Dermis blood vessel endothelial cell (primary cell): ENCODE results near the gene CLNS1A. TPM values are rescaled to one million over a fixed set of nuclear protein-coding genes. Genes with fewer than 3 reads are reported as not detected.
"Not testable (repeated sequence)": the region's sequence is repeated elsewhere in the genome, so short reads cannot be mapped to it uniquely, and the experiment has no call there.

ENCODE experiments used
- DNase-seq: peaks from one replicate; pipeline ENCODE4 v3.0.0; 2010
- total RNA-seq: library from RNA; depleted of rRNA; stranded (reverse); fragments of >200 nt; gene quantifications from 2 replicates; pipeline ENCODE4 v1.2.3, GENCODE V29; 2014

The CLNS1A gene, protein sequence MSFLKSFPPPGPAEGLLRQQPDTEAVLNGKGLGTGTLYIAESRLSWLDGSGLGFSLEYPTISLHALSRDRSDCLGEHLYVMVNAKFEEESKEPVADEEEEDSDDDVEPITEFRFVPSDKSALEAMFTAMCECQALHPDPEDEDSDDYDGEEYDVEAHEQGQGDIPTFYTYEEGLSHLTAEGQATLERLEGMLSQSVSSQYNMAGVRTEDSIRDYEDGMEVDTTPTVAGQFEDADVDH
- total RNA-seq: 128 and 186 TPM in 2 replicates

DNA sequence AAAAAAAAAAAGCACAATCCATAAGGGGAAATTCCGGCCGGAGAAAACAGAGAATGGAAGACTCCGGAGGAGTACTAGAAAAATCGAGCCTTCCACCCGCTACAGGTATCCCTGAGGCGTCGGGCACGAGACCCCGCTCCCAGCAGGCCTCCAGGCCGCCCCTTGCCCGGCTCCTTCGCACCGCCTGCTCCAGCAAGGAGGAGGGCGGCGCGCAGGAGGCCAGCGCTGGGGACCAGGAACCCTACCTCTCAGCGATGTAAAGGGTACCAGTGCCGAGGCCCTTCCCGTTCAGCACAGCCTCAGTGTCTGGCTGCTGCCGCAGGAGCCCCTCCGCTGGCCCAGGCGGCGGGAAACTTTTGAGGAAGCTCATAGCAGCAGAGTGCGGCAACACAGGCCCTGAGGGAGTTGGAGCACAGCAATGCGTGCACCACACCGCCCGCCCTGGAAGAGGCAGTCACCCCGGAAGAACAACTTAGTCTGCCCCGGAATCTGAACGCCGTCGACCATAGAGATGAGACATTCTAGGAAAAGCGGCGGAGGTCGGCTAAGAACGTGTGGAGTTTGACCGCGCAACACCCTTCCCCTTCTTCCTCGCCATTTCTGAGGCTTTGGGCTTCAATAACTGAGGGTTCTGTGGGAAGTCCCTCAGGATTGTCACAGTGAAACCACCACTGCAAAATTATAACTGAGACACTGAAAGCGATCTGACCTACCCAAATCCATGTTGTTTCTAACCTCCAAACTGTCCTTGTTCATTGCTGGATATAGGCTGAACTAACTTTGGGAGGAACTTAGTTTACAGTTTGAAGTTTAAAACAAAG is at the start of gene CLNS1A:
Gene CLNS1A (minus strand): TSS at position 450 of the 821 bp plus-strand sequence. CDS start 80 bp downstream, at position 370.
- peak; percentile 90 for DNase-seq

DNA sequence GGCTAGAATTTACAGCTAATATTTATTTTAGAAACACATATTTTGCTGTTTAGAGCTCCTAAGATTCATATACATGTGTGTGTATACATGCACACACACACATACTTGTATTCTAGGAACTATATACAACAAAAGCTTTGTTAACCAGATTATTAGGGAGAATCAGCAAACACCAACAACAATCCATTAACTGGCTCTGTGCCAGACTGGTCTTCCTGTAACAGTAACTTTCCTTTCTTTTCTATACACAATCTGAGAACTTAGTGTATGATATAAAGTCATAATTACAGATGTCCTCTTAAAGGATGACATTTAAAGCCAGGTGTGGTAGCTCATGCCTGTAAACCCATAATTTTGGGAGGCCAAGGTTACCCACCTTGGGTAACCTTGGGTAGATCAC is 49.5 kb upstream of the CLNS1A start:
- peak; percentile 43 for DNase-seq

DNA sequence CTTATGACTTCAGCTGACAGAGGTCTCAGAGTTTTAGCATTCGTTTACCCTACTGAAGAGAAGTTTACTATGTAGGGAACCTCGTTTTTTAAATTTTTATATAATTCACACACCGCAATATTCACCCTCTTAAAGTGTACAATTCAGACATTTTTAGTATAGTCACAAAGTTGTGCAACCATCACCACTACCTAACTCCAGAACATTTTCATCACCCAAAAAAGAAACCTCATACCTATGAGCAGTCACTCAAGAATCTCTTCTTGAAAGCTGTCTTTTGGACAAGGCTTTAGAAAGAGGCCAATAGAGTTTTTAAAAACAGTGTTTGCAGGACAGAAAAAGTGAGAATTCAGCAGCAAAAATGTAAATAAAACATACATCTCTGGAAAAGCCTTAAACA is 39.5 kb upstream of the CLNS1A start:
- DNase-seq: no peak

DNA sequence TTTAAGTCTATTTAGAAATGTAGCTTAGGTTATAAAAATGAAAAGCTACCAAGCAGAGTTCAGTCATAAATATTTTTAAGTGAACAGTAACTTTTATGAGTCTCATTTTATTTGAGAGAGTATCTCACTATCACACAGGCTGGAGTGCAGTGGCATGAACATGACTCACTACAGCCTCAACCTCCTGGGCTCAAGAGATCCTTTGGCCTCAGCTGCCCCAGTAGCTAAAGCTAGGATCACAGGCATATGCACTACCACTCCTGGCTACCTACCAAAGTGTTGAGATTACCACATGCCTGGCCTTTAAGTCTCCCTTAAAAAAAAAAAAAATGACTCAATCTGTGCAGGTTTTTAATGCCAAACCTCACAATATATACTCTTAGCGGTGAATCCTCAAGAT is 34.7 kb upstream of the CLNS1A start:
- no peak for DNase-seq

DNA sequence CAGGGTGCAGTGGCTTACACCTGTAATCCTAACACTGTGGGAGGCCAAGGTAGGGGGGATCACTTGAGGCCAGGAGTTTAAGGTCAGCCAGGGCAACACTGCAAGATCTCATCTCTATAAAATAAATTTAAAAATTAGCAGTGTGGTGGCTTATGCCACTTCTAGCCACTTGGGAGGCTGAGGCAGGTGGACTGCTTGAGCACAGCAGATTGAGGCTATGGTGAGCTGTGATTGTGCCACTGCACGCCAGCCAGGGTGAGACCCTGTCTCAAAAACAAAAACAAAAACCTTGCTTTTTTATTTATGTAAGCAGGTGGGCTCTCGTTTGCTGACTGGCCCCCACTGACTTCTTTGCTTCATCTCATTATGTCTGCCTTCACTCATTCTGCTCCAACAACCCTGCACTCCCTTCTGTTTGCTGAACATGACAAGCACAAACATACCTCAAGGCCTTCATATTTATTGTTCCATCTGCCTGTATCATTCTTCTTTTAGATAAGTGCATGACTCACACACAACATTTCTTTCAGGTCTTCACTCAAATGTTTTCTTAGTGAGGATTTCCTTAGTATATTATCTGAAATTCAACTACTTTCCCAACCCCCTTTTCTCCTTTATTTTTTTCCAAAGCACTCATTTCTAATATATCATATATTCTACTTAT is 32.4 kb upstream of the CLNS1A start:
- DNase-seq: no peak

DNA sequence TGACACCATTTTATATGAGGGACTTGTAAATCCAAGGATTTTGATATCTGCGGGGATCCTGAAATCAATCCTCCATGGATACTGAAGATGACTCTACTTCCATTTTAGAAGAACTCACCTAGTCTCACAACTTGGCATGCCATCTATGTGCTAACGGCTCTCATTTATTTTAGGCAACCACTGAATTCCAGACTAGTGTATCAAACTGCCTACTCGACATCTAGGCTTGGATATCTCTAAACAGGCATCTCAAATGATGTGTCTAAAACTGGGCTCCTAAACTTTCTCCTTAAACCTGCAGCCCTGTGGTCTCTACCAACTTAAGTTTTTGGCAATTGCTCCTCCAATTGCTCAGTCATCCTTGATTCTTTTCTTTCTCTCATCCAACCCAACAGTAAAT is 31.2 kb upstream of the CLNS1A start:
- DNase-seq: no peak

DNA sequence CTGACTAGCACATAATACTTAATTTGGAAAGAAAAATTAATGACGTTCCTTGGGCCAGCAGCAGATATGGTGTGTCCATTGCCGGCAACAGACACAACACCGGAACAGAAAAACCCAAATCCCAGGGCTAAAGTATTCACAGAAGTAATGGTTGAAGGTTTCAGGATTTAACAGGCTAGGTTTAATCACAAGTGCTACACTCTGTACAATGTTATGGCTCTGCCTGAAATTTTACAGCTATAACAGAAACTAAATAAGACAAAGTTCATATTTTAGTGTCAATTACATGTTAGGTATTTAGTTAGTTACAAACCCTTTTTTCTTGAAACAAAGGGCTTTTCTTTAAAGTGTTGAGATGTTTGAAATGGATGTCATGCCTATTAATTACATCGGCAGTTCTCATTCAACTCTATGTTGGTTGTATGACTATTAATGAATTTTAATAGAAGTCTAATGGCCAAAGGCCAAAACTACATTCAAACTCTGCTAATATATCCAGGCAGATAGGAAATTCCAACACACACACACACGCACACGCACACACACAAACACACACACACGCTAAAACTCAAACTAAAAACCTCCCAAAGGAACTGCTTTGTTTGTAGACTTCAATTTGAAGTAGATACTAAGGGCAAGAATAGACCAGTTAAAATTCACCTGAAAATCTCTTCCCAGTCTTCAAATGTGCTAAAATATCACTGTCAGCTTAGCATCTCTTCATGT is 27.8 kb upstream of the CLNS1A start:
- peak; percentile 57 for DNase-seq

DNA sequence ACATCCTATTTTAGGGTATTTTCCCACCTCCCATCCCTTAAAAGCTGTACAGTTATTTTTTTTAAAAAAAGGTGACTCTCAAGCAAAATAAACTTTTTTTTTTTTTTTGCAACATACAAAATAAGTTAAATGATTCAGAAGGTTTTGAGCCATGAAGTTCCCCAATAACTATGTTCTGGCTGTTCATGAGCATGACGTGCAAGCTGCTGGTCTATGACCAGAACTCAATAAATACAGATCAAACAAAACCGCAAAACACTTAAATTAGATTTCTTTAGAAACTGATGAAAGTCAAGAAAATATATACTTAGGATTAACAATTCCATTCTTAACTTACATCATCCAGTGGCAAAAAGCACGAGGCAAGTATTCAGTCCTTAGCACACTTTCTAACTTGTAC is 24.1 kb upstream of the CLNS1A start:
- DNase-seq: no peak

DNA sequence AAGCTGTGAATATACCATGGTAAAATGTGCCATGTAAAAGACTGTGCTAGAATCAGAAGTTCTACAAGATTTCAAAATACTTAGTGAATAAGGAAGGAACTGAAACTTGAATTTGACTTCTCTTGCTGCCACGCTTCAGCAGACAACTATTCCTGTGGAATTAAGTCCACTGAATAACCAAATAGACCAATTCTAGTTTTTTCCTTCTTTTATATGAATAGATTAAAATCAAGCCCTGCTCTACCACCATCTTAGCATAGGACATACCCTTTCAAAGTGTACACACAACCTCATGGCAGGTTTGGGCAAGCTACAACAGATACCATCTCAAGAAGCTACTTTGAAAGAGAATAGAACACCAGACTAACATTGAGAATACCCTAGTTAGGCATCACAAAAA is 23.4 kb upstream of the CLNS1A start:
- DNase-seq: no peak

DNA sequence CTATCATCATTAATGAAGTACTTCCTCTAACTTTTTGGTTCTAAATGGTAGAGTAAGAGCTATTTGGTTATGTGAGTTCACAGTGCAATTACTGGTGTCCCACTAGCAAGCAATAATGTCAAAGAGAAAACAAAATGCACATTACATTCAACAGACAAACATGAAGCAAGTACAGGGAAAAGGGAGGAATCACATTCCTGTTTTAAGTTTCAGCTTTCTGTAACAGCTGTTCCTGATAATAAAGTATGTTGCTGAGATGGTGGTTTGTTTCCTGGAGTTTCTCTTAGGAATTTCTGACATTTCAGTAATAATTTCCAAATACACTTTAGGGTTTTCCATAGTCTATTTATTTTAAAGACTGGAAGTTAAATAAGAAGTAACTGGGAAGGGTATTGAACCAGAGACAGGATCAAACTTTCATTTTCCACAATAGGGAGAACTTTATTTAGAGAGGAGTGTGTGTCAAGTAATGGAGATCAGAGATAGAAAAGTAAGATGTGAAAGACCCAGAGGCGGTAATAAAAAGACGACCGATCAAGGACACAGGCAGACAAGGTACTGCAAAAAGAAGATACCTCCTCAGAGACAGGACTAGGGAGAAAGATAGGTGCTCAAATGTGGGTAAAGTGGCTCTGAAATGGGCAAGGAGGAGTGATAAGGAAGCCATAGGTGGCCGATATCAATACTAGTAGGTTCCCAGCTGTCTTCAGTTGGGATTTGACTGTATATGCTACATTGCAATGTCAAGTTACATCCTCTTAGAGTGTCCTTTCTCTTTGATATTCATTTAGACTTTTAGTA is 20.8 kb upstream of the CLNS1A start:
- no peak for DNase-seq

DNA sequence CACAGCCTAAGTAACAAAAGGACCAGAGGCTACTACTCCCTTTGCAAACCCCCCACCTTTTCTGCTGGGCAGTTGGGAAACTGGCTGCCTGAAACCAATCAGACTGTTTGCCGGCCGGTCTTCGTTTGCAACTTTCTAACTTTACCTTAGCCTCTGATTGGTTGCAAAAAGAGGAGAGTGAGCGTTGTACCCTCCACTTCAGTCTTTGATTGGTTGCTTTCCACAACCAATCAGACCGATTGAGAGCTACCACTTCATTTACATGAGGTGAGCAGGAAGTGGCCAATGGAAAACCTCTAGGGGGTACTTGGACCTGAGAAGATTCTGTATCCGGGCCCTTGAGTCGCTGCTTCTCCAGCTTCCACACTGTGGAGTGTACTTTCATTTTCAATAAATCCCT is 18.8 kb upstream of the CLNS1A start:
- DNase-seq: no peak

DNA sequence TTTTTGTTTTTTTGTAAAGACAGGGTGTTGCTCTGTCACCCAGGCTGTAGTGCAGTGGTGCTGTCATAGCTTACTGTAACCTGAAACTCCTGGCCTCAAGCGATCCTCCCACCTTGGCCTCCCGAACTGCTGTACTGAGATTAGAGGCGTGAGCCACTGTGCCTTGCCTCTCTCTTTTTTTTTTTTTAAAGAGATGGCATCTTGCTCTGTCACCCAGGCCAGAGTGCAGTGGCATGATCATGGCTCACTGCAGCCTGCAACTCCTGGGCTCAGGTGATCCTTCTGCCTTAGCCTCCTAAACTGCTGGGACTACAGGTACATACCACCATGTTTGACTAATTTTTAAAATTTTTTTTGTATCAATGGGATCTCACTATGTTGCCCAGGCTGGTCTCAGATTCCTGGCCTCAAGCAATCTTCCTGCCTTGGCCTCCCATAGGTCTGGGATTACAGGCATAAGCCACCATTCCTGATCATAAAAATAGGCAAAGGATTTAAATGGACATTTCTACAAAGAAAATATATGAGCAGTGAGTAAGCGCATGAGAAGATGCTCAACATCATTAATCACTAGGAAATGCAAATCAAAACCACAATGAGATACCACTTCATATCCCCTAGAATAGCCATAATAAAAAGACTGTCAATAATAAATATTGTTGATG is 17.3 kb upstream of the CLNS1A start:
- no peak for DNase-seq

DNA sequence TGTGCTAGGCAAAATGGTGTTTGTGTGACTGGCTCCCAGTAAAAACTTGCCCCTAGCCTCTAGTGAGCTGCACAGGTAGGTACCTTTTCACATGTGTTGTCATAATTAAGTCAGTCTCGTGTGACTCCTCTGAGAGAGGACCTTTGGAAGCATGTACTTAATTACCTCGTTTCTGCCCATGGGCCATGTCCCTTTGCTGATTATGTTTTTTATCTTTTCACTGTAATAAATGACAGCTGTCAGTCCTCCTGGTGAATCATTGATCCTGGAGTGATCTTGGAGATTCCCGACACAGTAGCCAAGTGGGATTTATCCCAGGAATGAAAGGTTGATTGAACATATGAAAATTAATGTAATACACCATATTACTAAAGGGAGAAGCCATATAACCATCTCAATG is 12.5 kb upstream of the CLNS1A start:
- DNase-seq: no peak

DNA sequence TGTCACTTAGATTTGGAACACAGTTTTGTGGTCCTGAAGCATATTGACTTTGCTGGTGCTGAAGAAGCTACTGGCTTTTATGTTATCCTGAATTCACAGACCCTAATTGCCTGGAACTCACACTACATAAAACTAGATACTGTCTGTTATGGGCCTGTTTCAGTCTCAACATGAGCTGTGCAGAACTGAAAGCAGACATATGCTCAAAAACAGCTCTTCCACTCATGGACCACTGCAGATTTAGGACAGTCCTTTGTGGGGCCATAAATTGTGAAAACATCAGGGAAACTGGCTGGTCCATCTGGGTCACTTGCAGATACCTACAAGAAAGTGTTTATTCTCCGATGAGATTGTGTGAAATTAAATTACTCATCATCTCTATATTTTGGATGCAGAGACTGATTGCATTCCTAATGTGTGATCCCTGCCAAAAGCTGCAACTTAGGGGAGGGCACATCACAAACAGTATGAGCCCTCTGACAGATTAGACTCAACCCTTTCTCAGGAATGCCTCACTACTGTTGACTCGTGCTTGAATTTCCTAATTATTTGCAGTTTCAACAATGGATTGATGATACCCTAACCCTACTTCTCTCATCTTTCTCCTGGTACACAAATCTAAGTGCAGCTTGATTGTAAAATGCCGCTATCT is 10.2 kb upstream of the CLNS1A start:
- DNase-seq: no peak

DNA sequence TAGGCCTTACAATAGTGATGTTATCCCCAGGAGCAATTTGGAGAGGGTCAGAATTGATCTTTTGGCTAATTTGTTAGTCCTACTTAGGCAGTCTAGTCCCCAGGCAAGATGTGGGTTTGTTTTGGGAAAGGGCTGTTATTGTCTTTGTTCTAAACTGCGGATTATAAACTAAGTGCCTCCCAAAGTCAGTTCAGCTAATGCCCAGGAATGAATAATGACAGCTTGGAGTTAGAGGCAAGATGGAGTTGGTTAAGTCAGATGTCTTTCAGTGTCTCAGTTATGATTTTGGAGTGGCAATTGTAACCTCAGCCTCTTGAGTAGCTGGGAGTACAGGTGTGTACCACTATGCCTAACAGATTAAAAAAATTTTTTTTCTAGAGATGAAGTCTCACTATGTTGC is 7.3 kb upstream of the CLNS1A start:
- DNase-seq: no peak

DNA sequence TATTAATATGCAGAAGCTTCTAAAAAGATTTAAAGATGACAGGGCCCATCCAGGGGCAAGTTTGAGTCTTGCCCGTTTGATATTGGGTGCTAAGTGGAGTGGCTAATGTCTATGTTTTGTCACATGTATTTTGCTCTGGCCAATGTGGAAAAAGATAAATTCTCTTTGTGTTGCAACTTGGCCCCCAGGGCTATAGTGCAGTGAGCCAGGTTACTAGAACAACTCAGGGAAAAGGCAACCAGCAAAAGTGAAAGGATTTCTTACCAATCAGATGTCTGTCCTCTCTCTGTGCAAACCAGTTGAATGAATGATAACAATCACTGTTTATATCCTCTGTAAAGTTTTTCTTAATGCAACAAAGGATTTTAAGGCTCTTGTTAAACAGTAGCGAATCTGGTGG is 4.6 kb upstream of the CLNS1A start:
- no peak for DNase-seq

DNA sequence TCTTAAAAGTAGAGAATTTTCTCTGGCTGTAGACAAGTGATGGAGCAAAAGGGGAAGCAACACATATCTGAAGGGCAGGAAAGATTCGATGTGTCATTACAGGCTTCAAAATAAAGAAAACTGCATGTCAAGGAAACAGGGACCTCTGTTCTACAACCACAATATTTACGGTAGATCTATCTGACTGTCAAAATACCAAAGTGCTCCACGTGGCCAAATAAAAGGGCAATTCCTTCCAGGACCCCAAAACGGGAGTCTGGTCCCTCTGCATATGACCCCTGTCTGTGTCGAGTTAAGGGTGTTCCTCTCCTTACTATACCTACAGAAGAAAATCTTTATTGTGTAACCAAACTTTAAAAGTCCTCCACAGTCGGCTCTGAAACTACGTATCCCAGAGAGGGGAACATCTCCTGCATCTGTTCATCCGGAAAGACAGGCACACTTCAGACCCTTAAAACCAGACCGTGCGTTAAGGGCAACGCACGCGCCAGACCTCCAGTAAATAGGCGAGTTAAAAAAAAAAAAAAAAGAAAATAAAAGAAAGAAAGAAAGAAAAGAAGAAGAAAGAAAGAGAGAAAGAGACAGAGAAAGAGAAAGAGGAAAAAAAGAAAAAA is 756 bp downstream of the CLNS1A start:
- peak; percentile 5 for DNase-seq

DNA sequence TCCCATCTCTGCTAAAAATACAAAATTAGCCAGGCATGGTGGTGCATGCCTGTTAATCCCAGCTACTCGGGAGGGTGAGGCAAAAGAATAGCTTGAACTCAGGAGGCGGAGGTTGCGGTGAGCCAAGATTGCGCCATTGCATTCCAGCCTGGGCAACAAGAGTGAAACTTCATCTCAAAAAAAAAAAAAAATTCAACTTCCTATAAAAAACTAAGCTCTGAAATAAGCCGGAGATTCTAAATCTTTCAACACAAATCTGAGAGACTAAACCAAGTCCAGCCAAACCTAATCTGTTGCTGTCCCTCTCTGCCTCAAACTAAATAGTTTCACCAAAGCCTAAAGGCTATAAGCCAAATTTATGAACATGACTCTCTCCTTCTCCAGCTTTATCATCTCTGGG is 3.7 kb downstream of the CLNS1A start:
- not testable (repeated sequence) for DNase-seq

DNA sequence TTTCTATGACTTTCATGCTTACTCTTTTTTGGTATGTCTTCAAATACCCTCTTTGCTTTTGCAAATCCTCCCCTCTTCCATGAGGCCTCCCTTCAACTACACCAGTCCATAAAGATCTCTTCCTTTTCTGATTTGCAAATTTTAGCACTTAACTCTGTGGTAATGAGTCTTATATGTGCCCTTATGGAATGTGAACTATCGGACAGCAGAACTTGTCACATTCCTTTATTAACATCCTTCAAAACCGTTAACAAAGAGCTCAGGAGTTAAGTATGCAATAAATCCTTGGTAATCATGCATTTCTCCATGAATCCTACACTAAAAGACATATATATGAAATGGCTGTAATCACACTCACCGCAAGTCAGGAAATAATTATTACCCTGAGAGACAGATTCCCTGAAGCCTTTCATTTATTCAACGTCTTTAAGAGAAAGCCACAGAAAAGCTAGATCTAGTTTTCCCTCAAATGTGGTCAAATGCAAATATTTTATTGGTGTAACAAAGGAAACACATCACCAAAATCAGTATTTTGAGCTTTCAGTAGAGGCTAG is 7.4 kb downstream of the CLNS1A start:
- no peak for DNase-seq

DNA sequence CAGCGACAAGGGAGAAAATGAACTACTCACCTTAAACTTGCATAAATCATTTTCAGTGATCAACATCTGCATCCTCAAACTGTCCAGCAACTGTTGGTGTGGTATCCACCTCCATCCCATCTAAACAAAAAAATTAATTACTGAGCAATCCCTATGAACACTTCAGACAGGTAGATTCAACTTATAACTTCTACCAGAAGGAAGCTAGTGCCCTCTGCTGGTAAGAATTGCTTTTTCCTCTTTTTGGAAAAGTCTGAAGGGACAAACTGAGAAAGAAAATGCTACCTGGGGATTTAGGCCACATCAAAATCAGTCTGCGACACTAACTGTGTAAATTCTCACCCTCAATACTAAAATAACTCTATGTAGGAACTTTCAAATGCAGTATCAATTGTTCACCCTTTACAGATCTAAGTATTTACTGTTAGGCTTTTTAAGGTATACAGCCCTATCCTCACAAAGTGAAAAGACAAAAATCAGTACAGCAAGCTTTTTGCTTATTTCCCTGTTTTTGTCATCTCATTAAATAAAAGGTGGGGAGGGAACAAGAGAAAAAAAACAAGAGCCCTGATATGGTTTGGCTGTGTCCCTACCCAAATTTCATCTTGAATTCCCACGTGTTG is 17.9 kb downstream of the CLNS1A start:
- DNase-seq: peak; percentile 72
